K562 (cell line): ENCODE results near the gene SLC12A4. TPM values are rescaled to one million over a fixed set of nuclear protein-coding genes. Genes with fewer than 3 reads are reported as not detected.

Experiments used
- ARID1B ChIP-seq: fragments of 450-650 bp; IDR thresholded peaks from 2 replicates; pipeline ENCODE4 v1.6.1; 2016; ENCODE audit warnings: antibody characterized with exemption, mild to moderate bottlenecking, inconsistent platforms
- ATF1 ChIP-seq, 2 experiments: fragments of 450-650 bp in 1 of 2; IDR thresholded peaks; 2 replicates each; pipeline ENCODE4 v1.6.1; 2016; ENCODE audit warnings: missing compliant biosample characterization in 1 of 2, missing genetic modification characterization in 1 of 2
- CREM ChIP-seq: IDR thresholded peaks from 2 replicates; pipeline ENCODE4 v1.6.1; 2014; ENCODE audit warnings: antibody characterized with exemption, low read depth
- CTBP1 ChIP-seq: fragments of 450-650 bp; IDR thresholded peaks from 2 replicates; pipeline ENCODE4 v1.6.1; 2016; ENCODE audit warnings: borderline replicate concordance
- DPF2 ChIP-seq: fragments of 450-650 bp; IDR thresholded peaks from 2 replicates; pipeline ENCODE4 v1.6.1; 2016
- ESRRA ChIP-seq: fragments of 450-650 bp; IDR thresholded peaks from 2 replicates; pipeline ENCODE4 v1.6.1; 2014; ENCODE audit warnings: low read depth, mild to moderate bottlenecking, moderate library complexity, borderline replicate concordance
- ESRRB ChIP-seq: fragments of 250-450 bp; sonication (Bioruptor Pico); IDR thresholded peaks from 2 replicates; pipeline ENCODE4 v1.5.0; 2020; ENCODE audit warnings: mild to moderate bottlenecking, moderate library complexity, borderline replicate concordance
- HDAC1 ChIP-seq, 2 experiments: fragments of 450-650 bp; IDR thresholded peaks; 2 replicates each; pipeline ENCODE4 v1.6.1; 2016 to 2017; ENCODE audit warnings: inconsistent platforms in 1 of 2, mild to moderate bottlenecking in 1 of 2, moderate library complexity in 1 of 2
- HOXB6 ChIP-seq: fragments of 250-450 bp; sonication (Bioruptor Pico); IDR thresholded peaks from 2 replicates; pipeline ENCODE4 v1.5.1; 2022; ENCODE audit warnings: mild to moderate bottlenecking, borderline replicate concordance
- JUN ChIP-seq, 2 experiments: sonication (generic) in 1 of 2; formaldehyde crosslinking in 1 of 2; IDR thresholded peaks; 2 replicates each; pipeline versions ENCODE4 v1.6.1 to v1.8.0; 2012 to 2022; ENCODE audit warnings: borderline replicate concordance in 2 of 2, mild to moderate bottlenecking in 2 of 2, improper control_type of control experiment in 1 of 2, low read depth in 1 of 2, low read length in 1 of 2, missing genetic modification reagents in 1 of 2
- JUNB ChIP-seq: fragments of 450-650 bp; formaldehyde crosslinking; conservative IDR thresholded peaks from 2 replicates; pipeline ENCODE4 v1.4.0; 2020; ENCODE audit warnings: mild to moderate bottlenecking
- MECOM ChIP-seq: fragments of 250-450 bp; sonication (Bioruptor Pico); IDR thresholded peaks from 2 replicates; pipeline ENCODE4 v1.8.0; 2022; ENCODE audit warnings: inconsistent platforms
- MEIS2 ChIP-seq: fragments of 450-650 bp; IDR thresholded peaks from 2 replicates; pipeline ENCODE4 v1.6.1; 2014; ENCODE audit warnings: mild to moderate bottlenecking; ENCODE audit not compliant: partially characterized antibody
- NONO ChIP-seq, 2 experiments: fragments of 200-400 bp in 1 of 2; fragments of 450-650 bp in 1 of 2; formaldehyde crosslinking in 1 of 2; IDR thresholded peaks; 2 replicates each; pipeline ENCODE4 v1.6.1; 2017; ENCODE audit warnings: low read depth in 2 of 2, mild to moderate bottlenecking in 2 of 2, moderate library complexity in 2 of 2, low read length in 1 of 2
- POLR2G ChIP-seq: fragments of 200-400 bp; formaldehyde crosslinking; IDR thresholded peaks from 2 replicates; pipeline ENCODE4 v1.6.1; 2017; ENCODE audit warnings: low read depth, mild to moderate bottlenecking, antibody characterized with exemption, low read length, moderate library complexity
- PURB ChIP-seq: sonication (generic); formaldehyde crosslinking; IDR thresholded peaks from 2 replicates; pipeline ENCODE4 v1.9.0; 2021; ENCODE audit warnings: low read depth, mild to moderate bottlenecking, missing genetic modification reagents
- SMARCE1 ChIP-seq: fragments of 450-650 bp; IDR thresholded peaks from 2 replicates; pipeline ENCODE4 v1.7.1; 2016; ENCODE audit warnings: mild to moderate bottlenecking
- ZEB2 ChIP-seq: fragments of 450-650 bp; IDR thresholded peaks from 2 replicates; pipeline ENCODE4 v1.6.1; 2016
- ZNF253 ChIP-seq: fragments of 250-450 bp; sonication (Bioruptor Pico); conservative IDR thresholded peaks from 2 replicates; pipeline ENCODE4 v1.6.1; 2021; ENCODE audit warnings: mild to moderate bottlenecking
- polyA plus RNA-seq, 8 experiments: library from polyadenylated mRNA; depleted of rRNA in 4 of 8; stranded (reverse) in 5 of 8; unstranded in 3 of 8; fragments of >200 nt; fragmentation: Nextera tagmentation in 2 of 8; fragmentation: Illumina TruSeq in 1 of 8; extraction: Ambion mirVana in 2 of 8; extraction: Trizol in 1 of 8; gene quantifications; 2 replicates each; pipeline versions ENCODE4 v1.2.1 to v1.2.3, GENCODE V29; 2011 to 2014; ENCODE audit warnings: inconsistent platforms in 1 of 8, missing spikeins in 1 of 8
- total RNA-seq, 7 experiments: library from RNA; depleted of rRNA in 6 of 7; stranded (reverse); fragments of >200 nt in 6 of 7; fragmentation: Illumina TruSeq in 2 of 7; extraction: Trizol in 2 of 7; gene quantifications; 2 replicates each; pipeline versions ENCODE4 v1.2.1 to v1.2.3, GENCODE V29; 2011 to 2021; ENCODE audit warnings: low replicate concordance in 1 of 7
- TF ChIP-seq, protein P1 (sequence below): fragments of 450-650 bp; IDR thresholded peaks from 2 replicates; pipeline ENCODE4 v1.6.1; 2016
- TF ChIP-seq, protein P2 (sequence below), 2 experiments: fragments of 450-650 bp in 1 of 2; sonication (generic) in 1 of 2; formaldehyde crosslinking in 1 of 2; IDR thresholded peaks in 1 of 2; conservative IDR thresholded peaks in 1 of 2; 2 replicates each; pipeline versions ENCODE4 v1.6.1 to v1.8.1; 2016 to 2023; ENCODE audit warnings: mild to moderate bottlenecking in 2 of 2, moderate library complexity in 2 of 2, inconsistent platforms in 1 of 2, missing genetic modification reagents in 1 of 2

SLC12A4 gene
- total and polyA plus RNA-seq, 9 of the 15 experiments (the other 6 are each of a cell fraction or from before 2014, with no cell fraction given) = 0.75 to 43.5 (median 15.0) TPM

DNA sequence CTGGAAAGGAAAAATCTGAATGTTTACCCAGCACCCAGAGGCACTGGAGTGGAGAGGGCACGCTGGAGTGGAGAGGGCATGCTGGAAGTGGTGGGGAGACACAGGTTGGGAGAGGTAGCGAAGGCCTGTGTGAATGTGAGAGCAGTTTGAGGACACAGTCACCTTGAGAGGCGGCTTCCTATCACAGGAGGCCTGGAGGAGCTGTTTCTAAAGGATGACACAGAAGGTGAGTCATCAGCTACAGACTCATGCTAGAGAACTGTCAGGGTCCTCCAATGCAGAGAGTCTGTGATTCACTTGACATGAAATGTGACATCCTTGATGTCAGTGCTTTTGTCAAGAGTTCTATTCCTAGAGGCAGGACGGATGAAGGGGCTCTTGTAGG, 50.6 kb downstream of the SLC12A4 start (continued):
- TF ChIP-seq ATF1 (CRISPR knock-in tag; IDR thresholded peaks at IDR 0.05) = no peak
- 0 out of 2 replicates have a peak, but pooled peaks have one; percentile 39 for TF ChIP-seq ATF1 (tag; IDR thresholded peaks at IDR 0.05)
- TF ChIP-seq JUN (IDR thresholded peaks at IDR 0.05; ENCODE audit: borderline replicate concordance, low read depth, low read length) = peak; percentile 95
- TF ChIP-seq JUN (CRISPR knock-in tag; IDR thresholded peaks at IDR 0.05; ENCODE audit: borderline replicate concordance) = no peak
- TF ChIP-seq, protein P1, sequence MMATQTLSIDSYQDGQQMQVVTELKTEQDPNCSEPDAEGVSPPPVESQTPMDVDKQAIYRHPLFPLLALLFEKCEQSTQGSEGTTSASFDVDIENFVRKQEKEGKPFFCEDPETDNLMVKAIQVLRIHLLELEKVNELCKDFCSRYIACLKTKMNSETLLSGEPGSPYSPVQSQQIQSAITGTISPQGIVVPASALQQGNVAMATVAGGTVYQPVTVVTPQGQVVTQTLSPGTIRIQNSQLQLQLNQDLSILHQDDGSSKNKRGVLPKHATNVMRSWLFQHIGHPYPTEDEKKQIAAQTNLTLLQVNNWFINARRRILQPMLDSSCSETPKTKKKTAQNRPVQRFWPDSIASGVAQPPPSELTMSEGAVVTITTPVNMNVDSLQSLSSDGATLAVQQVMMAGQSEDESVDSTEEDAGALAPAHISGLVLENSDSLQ = peak; percentile 70
- TF ChIP-seq MEIS2 = peak; percentile 73
- TF ChIP-seq ESRRB (CRISPR knock-in tag) = no peak
- TF ChIP-seq, protein P2, sequence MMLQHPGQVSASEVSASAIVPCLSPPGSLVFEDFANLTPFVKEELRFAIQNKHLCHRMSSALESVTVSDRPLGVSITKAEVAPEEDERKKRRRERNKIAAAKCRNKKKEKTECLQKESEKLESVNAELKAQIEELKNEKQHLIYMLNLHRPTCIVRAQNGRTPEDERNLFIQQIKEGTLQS (IDR thresholded peaks at IDR 0.05) = peak; percentile 98
- TF ChIP-seq, protein P2 (CRISPR knock-in tag; conservative IDR thresholded peaks at IDR 0.05) = no peak; the same call in 1 of the 2 replicates
- TF ChIP-seq ARID1B = peak; percentile 67; the same call in 1 of the 2 replicates
- no peak for TF ChIP-seq NONO (IDR thresholded peaks at IDR 0.05; ENCODE audit: low read depth in 2 of 2, low read length in 1 of 2)
- no peak for TF ChIP-seq ZNF253 (CRISPR knock-in tag)
- peak; percentile 68 for TF ChIP-seq SMARCE1
- 0 out of 2 replicates have a peak, but pooled peaks have one; percentile 46 for TF ChIP-seq JUNB (CRISPR knock-in tag)
- TF ChIP-seq MECOM (CRISPR knock-in tag) = peak; percentile 59; the same call in 1 of the 2 replicates
- TF ChIP-seq HDAC1 (IDR thresholded peaks at IDR 0.05) = 0 out of 4 replicates have a peak, but pooled peaks of 1 of the 2 experiments have one; percentile 25
- TF ChIP-seq POLR2G = no peak
- peak; percentile 96 for TF ChIP-seq ESRRA
- peak; percentile 72 for TF ChIP-seq DPF2
- peak; percentile 78 for TF ChIP-seq CTBP1
- TF ChIP-seq HOXB6 (CRISPR knock-in tag) = no peak
- peak; percentile 55 for TF ChIP-seq CREM
- TF ChIP-seq PURB (CRISPR knock-in tag) = no peak
- peak; percentile 61; the same call in 1 of the 2 replicates for TF ChIP-seq ZEB2
